HepG2 (cell line): Measurements from ENCODE around the gene NUDT22. TPM values are rescaled to one million over a fixed set of nuclear protein-coding genes. Genes with fewer than 3 reads are reported as not detected.

ENCODE experiments used
- CBX5 ChIP-seq: sonication (generic); formaldehyde crosslinking; IDR thresholded peaks from 2 replicates; pipeline ENCODE4 v1.4.0; 2020; ENCODE audit warnings: missing genetic modification reagents, borderline replicate concordance
- CHD4 ChIP-seq: fragments of 200-600 bp; sonication (generic); IDR thresholded peaks from 2 replicates; pipeline ENCODE4 v1.7.0; 2017; ENCODE audit warnings: mild to moderate bottlenecking, low read length, borderline replicate concordance
- HES4 ChIP-seq: sonication (generic); formaldehyde crosslinking; IDR thresholded peaks from 2 replicates; pipeline ENCODE4 v1.9.0; 2021; ENCODE audit warnings: mild to moderate bottlenecking, missing genetic modification reagents, borderline replicate concordance
- HOXA5 ChIP-seq: sonication (generic); formaldehyde crosslinking; IDR thresholded peaks from 2 replicates; pipeline ENCODE4 v1.4.0; 2020; ENCODE audit warnings: missing genetic modification reagents
- MIXL1 ChIP-seq: IDR thresholded peaks from 2 replicates; pipeline ENCODE4 v1.6.1; 2016
- MXI1 ChIP-seq: IDR thresholded peaks from 3 replicates; pipeline ENCODE4 v1.6.1; 2012; ENCODE audit warnings: low read depth, low read length, inconsistent platforms, borderline replicate concordance
- SIX1 ChIP-seq: sonication (generic); formaldehyde crosslinking; IDR thresholded peaks from 2 replicates; pipeline ENCODE4 v1.4.0; 2020; ENCODE audit warnings: missing genetic modification reagents, borderline replicate concordance
- SMAD3 ChIP-seq: sonication (generic); formaldehyde crosslinking; IDR thresholded peaks from 2 replicates; pipeline ENCODE4 v1.4.0; 2020; ENCODE audit warnings: missing genetic modification reagents
- STAG1 ChIP-seq: sonication (generic); formaldehyde crosslinking; IDR thresholded peaks from 2 replicates; pipeline ENCODE4 v1.4.0; 2020; ENCODE audit warnings: missing genetic modification reagents
- YEATS4 ChIP-seq: sonication (generic); formaldehyde crosslinking; IDR thresholded peaks from 2 replicates; pipeline ENCODE4 v1.4.0; 2020; ENCODE audit warnings: missing genetic modification reagents, borderline replicate concordance
- ZFP82 ChIP-seq: sonication (generic); formaldehyde crosslinking; IDR thresholded peaks from 2 replicates; pipeline ENCODE4 v1.5.1; 2020; ENCODE audit warnings: mild to moderate bottlenecking, missing genetic modification reagents, borderline replicate concordance
- ZNF180 ChIP-seq: sonication (generic); formaldehyde crosslinking; IDR thresholded peaks from 2 replicates; pipeline ENCODE4 v1.4.0; 2020; ENCODE audit warnings: low read depth, missing genetic modification reagents, borderline replicate concordance
- ZNF225 ChIP-seq: sonication (generic); formaldehyde crosslinking; IDR thresholded peaks from 2 replicates; pipeline ENCODE4 v1.4.0; 2020; ENCODE audit warnings: mild to moderate bottlenecking, missing genetic modification reagents
- ZNF234 ChIP-seq: sonication (generic); formaldehyde crosslinking; conservative IDR thresholded peaks from 2 replicates; pipeline ENCODE4 v1.5.1; 2020; ENCODE audit warnings: mild to moderate bottlenecking, missing genetic modification reagents
- ZNF335 ChIP-seq: sonication (generic); formaldehyde crosslinking; IDR thresholded peaks from 2 replicates; pipeline ENCODE4 v1.4.0; 2020; ENCODE audit warnings: missing genetic modification reagents
- ZNF607 ChIP-seq: sonication (generic); formaldehyde crosslinking; IDR thresholded peaks from 2 replicates; pipeline ENCODE4 v1.5.1; 2020; ENCODE audit warnings: missing genetic modification reagents, mild to moderate bottlenecking, borderline replicate concordance
- ZNF619 ChIP-seq: sonication (generic); formaldehyde crosslinking; IDR thresholded peaks from 2 replicates; pipeline ENCODE4 v1.4.0; 2020; ENCODE audit warnings: mild to moderate bottlenecking, missing genetic modification reagents
- ZNF674 ChIP-seq: sonication (generic); formaldehyde crosslinking; IDR thresholded peaks from 2 replicates; pipeline ENCODE4 v1.5.0; 2020; ENCODE audit warnings: low read depth, mild to moderate bottlenecking, missing genetic modification reagents
- ZNF724P ChIP-seq: sonication (generic); formaldehyde crosslinking; IDR thresholded peaks from 2 replicates; pipeline ENCODE4 v1.8.0; 2022; ENCODE audit warnings: missing genetic modification reagents, borderline replicate concordance
- ZNF768 ChIP-seq: sonication (generic); formaldehyde crosslinking; IDR thresholded peaks from 2 replicates; pipeline ENCODE4 v1.4.0; 2020; ENCODE audit warnings: missing genetic modification reagents
- polyA plus RNA-seq, 8 experiments: library from polyadenylated mRNA; depleted of rRNA in 3 of 8; stranded (reverse) in 7 of 8; unstranded in 1 of 8; fragments of >200 nt; fragmentation: Illumina TruSeq in 4 of 8; extraction: Trizol in 4 of 8; gene quantifications; 2 replicates each; pipeline versions ENCODE4 v1.2.1 to v1.2.3, GENCODE V29; 2011 to 2016; ENCODE audit warnings: low read depth in 4 of 8, missing spikeins in 1 of 8, mixed read lengths in 1 of 8; ENCODE audit not compliant: insufficient read depth in 1 of 8
- total RNA-seq, 5 experiments: library from RNA; depleted of rRNA; stranded (reverse); fragments of >200 nt; fragmentation: Illumina TruSeq; extraction: Trizol; gene quantifications; 2 replicates each; pipeline ENCODE4 v1.2.3, GENCODE V29; 2016; ENCODE audit warnings: low read depth in 1 of 5
- TF ChIP-seq, protein P1 (sequence below): sonication (generic); formaldehyde crosslinking; IDR thresholded peaks from 2 replicates; pipeline ENCODE4 v1.4.0; 2020; ENCODE audit warnings: missing genetic modification reagents
- TF ChIP-seq, protein P2 (sequence below): sonication (generic); formaldehyde crosslinking; IDR thresholded peaks from 2 replicates; pipeline ENCODE4 v1.5.1; 2020; ENCODE audit warnings: mild to moderate bottlenecking, missing genetic modification reagents
- TF ChIP-seq, protein P3 (sequence below): sonication (generic); formaldehyde crosslinking; conservative IDR thresholded peaks from 2 replicates; pipeline ENCODE4 v1.4.0; 2020; ENCODE audit warnings: missing genetic modification reagents
- TF ChIP-seq, protein P4 (sequence below): sonication (generic); formaldehyde crosslinking; IDR thresholded peaks from 2 replicates; pipeline ENCODE4 v1.5.1; 2020; ENCODE audit warnings: missing genetic modification reagents, mild to moderate bottlenecking, borderline replicate concordance

The NUDT22 gene
- total and polyA plus RNA-seq, 2 of the 13 experiments (the other 11 are each of a cell fraction or from before 2014, with no cell fraction given) = 33.5 to 39.8 TPM

- TF ChIP-seq, protein P1, sequence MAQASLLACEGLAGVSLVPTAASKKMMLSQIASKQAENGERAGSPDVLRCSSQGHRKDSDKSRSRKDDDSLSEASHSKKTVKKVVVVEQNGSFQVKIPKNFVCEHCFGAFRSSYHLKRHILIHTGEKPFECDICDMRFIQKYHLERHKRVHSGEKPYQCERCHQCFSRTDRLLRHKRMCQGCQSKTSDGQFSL (CRISPR knock-in tag) = 0 out of 2 replicates have a peak, but pooled peaks have one; percentile 47
- TF ChIP-seq SIX1 (CRISPR knock-in tag) (no peak), STAG1 (CRISPR knock-in tag) (no peak), CBX5 (CRISPR knock-in tag) (no peak), ZNF234 (CRISPR knock-in tag) (0 out of 2 replicates have a peak, but pooled peaks have one; percentile 19), MIXL1 (CRISPR knock-in tag) (no peak), ZNF607 (CRISPR knock-in tag) (peak; percentile 55; the same call in 1 of the 2 replicates), ZNF180 (CRISPR knock-in tag) (no peak), ZNF225 (CRISPR knock-in tag) (no peak; the same call in 1 of the 2 replicates), CHD4 (no peak), SMAD3 (CRISPR knock-in tag) (no peak), ZFP82 (peak; percentile 74; the same call in 1 of the 2 replicates), MXI1 (no peak), HOXA5 (CRISPR knock-in tag) (no peak), YEATS4 (no peak), HES4 (CRISPR knock-in tag) (no peak), ZNF335 (CRISPR knock-in tag) (no peak), ZNF619 (no peak), ZNF724P (no peak), ZNF674 (no peak), ZNF768 (CRISPR knock-in tag) (0 out of 2 replicates have a peak, but pooled peaks have one; percentile 70)
- TF ChIP-seq, protein P2, sequence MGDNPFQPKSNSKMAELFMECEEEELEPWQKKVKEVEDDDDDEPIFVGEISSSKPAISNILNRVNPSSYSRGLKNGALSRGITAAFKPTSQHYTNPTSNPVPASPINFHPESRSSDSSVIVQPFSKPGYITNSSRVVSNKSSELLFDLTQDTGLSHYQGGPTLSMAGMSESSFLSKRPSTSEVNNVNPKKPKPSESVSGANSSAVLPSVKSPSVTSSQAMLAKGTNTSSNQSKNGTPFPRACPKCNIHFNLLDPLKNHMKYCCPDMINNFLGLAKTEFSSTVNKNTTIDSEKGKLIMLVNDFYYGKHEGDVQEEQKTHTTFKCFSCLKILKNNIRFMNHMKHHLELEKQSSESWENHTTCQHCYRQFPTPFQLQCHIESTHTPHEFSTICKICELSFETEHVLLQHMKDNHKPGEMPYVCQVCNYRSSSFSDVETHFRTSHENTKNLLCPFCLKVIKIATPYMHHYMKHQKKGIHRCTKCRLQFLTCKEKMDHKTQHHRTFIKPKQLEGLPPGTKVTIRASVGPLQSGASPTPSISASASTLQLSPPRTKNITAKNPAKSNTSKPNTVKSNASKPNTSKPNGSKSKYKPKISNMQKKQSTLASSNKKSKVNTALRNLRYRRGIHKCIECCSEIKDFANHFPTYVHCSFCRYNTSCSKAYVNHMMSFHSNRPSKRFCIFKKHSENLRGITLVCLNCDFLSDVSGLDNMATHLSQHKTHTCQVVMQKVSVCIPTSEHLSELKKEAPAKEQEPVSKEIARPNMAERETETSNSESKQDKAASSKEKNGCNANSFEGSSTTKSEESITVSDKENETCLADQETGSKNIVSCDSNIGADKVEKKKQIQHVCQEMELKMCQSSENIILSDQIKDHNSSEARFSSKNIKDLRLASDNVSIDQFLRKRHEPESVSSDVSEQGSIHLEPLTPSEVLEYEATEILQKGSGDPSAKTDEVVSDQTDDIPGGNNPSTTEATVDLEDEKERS (CRISPR knock-in tag) = no peak
- TF ChIP-seq, protein P3, sequence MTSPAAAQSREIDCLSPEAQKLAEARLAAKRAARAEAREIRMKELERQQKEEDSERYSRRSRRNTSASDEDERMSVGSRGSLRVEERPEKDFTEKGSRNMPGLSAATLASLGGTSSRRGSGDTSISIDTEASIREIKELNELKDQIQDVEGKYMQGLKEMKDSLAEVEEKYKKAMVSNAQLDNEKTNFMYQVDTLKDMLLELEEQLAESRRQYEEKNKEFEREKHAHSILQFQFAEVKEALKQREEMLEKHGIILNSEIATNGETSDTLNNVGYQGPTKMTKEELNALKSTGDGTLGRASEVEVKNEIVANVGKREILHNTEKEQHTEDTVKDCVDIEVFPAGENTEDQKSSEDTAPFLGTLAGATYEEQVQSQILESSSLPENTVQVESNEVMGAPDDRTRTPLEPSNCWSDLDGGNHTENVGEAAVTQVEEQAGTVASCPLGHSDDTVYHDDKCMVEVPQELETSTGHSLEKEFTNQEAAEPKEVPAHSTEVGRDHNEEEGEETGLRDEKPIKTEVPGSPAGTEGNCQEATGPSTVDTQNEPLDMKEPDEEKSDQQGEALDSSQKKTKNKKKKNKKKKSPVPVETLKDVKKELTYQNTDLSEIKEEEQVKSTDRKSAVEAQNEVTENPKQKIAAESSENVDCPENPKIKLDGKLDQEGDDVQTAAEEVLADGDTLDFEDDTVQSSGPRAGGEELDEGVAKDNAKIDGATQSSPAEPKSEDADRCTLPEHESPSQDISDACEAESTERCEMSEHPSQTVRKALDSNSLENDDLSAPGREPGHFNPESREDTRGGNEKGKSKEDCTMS (CRISPR knock-in tag) = no peak
- TF ChIP-seq, protein P4, sequence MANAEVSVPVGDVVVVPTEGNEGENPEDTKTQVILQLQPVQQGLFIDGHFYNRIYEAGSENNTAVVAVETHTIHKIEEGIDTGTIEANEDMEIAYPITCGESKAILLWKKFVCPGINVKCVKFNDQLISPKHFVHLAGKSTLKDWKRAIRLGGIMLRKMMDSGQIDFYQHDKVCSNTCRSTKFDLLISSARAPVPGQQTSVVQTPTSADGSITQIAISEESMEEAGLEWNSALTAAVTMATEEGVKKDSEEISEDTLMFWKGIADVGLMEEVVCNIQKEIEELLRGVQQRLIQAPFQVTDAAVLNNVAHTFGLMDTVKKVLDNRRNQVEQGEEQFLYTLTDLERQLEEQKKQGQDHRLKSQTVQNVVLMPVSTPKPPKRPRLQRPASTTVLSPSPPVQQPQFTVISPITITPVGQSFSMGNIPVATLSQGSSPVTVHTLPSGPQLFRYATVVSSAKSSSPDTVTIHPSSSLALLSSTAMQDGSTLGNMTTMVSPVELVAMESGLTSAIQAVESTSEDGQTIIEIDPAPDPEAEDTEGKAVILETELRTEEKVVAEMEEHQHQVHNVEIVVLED = no peak
Observed at GRCh38 chr11:64268893-64269539, 42.9 kb downstream of the NUDT22 start (continued).
